ENCODE measurements around the gene QKI.
"Not testable (repeated sequence)": the region's sequence is repeated elsewhere in the genome, so short reads cannot be mapped to it uniquely, and the experiment has no call there.

The QKI gene

DNA sequence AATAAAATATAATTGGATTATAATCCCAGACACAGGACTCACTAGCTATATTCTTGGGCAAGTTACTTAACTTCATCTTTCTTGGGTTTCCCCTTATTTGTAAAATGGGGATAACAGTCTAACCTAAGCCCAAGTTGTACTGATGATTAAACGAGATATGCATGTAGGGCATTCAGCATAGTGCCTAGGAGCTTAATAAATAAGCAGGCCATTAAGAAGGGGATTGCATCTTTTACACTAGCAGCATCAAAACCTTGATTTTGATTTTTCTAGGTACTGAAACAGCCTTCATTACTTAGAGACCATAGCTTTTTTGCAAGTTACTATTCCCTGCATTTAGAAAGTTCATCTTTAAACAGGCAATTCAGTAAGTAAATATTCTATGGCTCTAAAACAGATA, 2.2 kb upstream of the QKI start:
- DNase-seq (ENCODE audit: extremely low spot score, insufficient read length, low read depth) (no peak), FAIRE-seq (no peak)

- no peak for DNase-seq (ENCODE audit: extremely low spot score, insufficient read length, low read depth)
- FAIRE-seq = no peak
These were observed 1.6 kb upstream of the QKI start for GRCh38 chr6:163412801-163413344.

DNA sequence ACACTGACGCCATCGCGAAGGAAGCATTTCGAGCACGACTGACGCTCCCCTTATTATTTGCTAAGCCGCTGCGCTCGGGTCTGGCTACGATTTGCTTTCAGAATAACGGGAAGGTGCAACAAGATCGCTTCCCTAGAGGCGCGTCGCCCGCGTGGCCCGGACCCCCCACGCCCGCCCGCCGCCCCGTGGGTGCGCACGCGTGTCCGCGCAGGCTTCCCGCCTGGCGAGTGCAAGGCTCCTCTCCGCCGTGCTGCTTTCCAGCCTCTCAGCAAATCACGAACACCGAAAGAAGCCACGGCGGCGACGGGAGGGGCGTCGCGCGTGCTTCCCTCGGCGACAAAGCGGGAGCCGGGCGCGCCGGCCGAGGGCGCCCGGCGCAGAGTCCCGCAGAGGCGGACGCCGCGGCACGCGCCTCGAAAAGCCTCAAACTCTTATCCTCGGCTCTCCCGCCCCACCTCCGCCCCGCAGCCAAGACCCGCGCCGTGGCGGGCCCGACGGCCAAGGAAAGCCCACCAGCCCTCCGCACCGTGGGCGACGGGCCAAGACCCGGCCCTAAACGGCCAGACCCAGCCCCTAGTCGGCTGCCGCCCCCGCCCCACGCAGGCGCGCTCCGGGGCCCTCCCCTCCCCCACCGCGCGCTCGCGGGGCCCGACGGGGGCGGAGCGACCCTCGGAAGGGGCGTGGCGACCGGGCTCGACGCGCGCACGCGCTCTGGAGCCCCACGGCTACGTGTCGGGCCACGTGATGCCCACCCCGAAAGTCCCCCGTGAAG, 987 bp upstream of the QKI start:
- FAIRE-seq = peak; percentile 91
- peak; percentile 89 for DNase-seq (ENCODE audit: extremely low spot score, insufficient read length, low read depth)

DNA sequence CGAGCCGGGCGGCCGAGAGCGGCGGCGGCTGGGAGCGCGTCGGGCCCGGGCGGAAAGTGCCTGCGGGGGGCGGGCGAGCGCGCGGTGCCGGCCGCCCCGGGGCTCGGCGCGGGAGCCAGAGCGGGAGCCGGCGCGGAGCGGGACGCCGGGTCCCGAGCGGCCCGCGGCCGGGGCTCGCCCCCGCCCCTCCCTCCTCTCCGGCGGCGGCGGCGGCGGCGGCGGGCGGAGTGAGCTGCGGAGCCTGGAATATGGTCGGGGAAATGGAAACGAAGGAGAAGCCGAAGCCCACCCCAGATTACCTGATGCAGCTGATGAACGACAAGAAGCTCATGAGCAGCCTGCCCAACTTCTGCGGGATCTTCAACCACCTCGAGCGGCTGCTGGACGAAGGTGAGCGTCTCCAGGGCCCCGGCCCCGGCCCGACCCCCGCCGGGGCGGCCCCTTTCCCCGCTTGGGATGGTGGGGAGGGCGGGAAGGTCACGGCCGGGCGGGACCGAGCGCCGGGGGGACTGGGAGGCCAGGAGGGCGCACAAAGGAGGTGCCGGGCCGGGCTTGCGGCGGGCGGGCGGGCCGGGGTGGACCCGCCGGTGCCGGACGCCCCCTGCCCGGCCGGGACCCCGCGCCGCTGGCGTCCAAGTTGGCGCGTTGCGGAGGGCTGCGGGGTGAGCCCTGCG, 565 bp downstream of the QKI start:
- DNase-seq (ENCODE audit: extremely low spot score, insufficient read length, low read depth) (no peak), FAIRE-seq (no peak)

DNA sequence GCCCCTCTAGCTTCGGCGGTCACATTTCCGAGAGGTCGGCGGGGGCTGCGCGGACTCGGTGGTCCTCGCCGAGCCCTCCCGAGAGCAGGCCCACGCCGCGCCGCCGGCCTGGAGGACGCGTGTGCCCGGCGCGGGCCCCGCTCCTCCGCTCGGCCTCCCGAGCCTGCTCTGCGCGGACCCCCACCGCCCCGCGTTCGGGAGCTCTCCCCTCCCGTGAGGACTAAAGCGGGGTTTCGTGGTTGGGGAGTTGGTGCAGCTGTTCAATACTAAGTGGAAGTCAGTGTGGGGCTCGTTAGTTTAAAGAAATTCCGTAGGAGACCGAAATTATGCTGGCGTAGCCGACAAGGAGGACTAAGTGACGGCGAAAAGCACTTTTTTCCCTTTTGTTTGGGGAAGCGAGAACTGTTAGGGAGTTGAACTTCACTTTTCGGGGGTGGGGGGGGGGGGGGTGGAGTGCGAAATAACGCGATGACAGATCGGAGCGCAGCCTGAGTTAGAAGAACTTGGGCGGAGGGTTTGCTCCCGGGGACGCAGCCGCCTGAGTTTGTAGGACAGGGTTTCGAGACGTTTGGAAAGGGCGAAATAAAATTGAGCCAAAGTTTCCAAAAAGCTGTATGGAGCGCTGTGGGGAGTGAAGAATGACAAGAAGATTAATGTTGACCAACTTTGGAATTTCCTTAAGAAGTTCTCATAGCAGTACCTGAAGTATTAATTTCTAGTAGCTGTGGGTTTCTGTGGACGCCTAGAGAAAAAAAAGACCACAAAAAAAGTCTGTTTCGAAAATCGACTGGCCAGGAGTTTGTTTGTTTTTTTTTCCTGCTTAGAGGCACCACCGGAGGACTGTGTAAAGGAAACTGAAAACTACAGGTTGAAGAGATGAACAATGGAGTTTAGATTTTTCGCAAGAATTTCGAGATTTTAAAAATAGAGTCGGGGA, 1.4 kb downstream of the QKI start:
- peak; percentile 80 for FAIRE-seq
- DNase-seq (ENCODE audit: extremely low spot score, insufficient read length, low read depth) = no peak

GRCh38 chr6:163416557-163417253, 2.2 kb downstream of the QKI start:
- DNase-seq (ENCODE audit: extremely low spot score, insufficient read length, low read depth) (no peak), FAIRE-seq (peak; percentile 73)

- DNase-seq (ENCODE audit: extremely low spot score, insufficient read length, low read depth) = no peak
- FAIRE-seq = peak; percentile 45
These were observed 3.1 kb downstream of the QKI start for GRCh38 chr6:163417595-163417994.

DNA sequence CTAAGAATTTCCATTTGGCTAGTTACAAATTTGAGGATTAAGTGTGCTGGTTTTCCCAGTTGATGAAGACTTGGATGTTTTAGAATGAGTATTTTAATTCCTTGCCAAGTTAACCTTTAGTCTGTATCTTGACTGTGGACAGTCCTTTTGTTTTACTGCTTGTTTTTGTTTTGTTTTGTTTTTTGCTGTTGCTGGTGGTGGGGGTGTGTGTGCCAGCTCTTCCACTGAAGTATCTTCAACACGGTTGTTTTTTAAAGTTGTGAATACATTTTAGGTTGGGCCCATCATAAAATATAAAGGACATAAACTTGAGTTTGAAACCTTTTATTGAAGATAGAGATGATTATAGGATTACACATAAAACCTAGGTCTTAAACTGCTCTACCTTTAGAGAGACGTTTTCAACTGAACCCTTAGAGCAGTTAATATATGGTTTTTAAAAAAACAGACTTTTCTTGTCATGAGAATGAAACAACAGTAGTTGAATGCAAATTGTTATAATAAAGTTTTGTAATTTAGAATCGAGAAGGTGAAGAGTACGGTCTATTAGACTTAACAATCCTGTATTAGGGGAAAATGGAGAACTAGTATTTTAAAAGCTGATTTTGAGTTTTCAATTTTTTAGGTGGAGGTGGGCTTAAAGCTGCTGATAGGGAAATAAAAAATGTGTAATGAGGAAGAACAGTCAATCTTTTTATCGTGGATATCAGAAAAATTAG, 4.0 kb downstream of the QKI start:
- FAIRE-seq = peak; percentile 21

GRCh38 chr6:163419413-163420288, 5.1 kb downstream of the QKI start:
- FAIRE-seq = peak; percentile 70
- DNase-seq (ENCODE audit: extremely low spot score, insufficient read length, low read depth) = no peak

More for the DNA sequence above, 4.0 kb downstream of the QKI start:
- DNase-seq (ENCODE audit: extremely low spot score, insufficient read length, low read depth) = no peak

- DNase-seq (ENCODE audit: extremely low spot score, insufficient read length, low read depth) = no peak
- no peak for FAIRE-seq
These were observed 5.7 kb downstream of the QKI start for GRCh38 chr6:163420289-163420614.

DNA sequence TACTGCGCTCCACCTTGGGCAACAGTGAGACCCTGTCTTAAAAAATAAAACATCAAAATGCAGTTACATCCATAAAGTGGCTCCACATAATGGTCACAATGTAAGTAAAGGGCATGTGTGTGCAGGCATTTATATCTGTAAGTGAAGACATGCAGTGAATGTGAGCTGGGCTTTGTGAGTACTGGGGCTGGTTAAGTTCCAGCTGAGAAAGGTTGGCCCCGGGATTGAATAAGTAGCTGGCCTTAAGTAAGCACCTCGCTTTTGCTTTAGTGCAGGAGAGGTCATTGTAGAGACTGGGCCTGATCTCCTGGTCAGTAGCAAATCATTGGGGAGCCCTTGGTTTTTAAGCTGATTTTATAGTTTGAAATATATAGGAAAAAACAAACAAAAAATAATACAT, 8.0 kb downstream of the QKI start:
- DNase-seq (ENCODE audit: extremely low spot score, insufficient read length, low read depth) (no peak), FAIRE-seq (no peak)

- no peak for FAIRE-seq
- no peak for DNase-seq (ENCODE audit: extremely low spot score, insufficient read length, low read depth)
These were observed 9.2 kb downstream of the QKI start for GRCh38 chr6:163423696-163424095.

- FAIRE-seq = peak; percentile 26
These were observed 13.2 kb downstream of the QKI start for GRCh38 chr6:163427498-163428254.

GRCh38 chr6:163428373-163428772, 13.9 kb downstream of the QKI start:
- FAIRE-seq = no peak

More at GRCh38 chr6:163427498-163428254, 13.2 kb downstream of the QKI start:
- no peak for DNase-seq (ENCODE audit: extremely low spot score, insufficient read length, low read depth)

DNA sequence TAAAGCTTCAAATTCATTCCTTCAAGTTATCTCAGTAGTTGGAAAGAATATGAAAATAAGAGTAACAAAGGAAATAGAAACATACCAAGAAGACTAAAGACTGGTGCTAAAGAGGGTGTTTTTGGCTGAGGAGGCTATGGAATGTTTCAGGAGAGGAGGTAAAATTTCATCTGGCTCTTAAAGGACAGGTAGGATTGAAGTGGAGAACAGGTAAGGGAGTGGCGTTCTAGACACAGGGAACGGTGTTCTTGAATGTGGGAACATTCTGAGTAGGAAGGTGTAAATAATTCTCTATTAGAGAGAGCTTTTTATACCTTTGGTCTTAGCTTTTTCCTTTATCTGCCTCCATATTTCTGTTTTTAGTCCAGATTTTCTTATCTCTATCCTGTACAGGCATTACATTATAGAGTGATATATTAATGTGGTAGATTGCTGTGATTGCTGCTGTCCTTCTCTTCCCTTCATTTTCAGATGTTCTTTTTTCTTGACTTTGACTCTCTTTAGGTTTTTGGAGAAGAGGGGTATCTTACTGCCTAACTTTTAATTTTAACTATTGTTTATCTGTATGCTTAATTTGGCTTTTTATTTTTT, 15.4 kb downstream of the QKI start:
- DNase-seq (ENCODE audit: extremely low spot score, insufficient read length, low read depth) (no peak), FAIRE-seq (peak; percentile 38)

More at GRCh38 chr6:163428373-163428772, 13.9 kb downstream of the QKI start:
- no peak for DNase-seq (ENCODE audit: extremely low spot score, insufficient read length, low read depth)

- FAIRE-seq (no peak), DNase-seq (ENCODE audit: extremely low spot score, insufficient read length, low read depth) (no peak)
These were observed 17.8 kb downstream of the QKI start for GRCh38 chr6:163432300-163432699.

GRCh38 chr6:163433486-163433885, 19.0 kb downstream of the QKI start:
- FAIRE-seq; DNase-seq (ENCODE audit: extremely low spot score, insufficient read length, low read depth): not testable (repeated sequence)

Data from GM18507 (cell line).